Testis (tissue), 3 donors: ENCODE measurements around the gene HNRNPDL. TPM values are rescaled to one million over a fixed set of nuclear protein-coding genes. Genes with fewer than 3 reads are reported as not detected.
A peak's percentile ranks its signal among the peaks of the same experiment; 100 is the strongest.

Experiments
- DNase-seq: peaks from one replicate; pipeline ENCODE4 v3.0.0-alpha.2; 2019
- H3K27ac ChIP-seq, 2 donors: fragments of 200-600 bp; sonication (generic); one replicate each; pipeline ENCODE4 v1.5.1; 2019
- H3K27me3 ChIP-seq: fragments of 200-600 bp; sonication (generic); one replicate; pipeline ENCODE4 v1.5.1; 2019
- H3K36me3 ChIP-seq: fragments of 200-600 bp; sonication (generic); one replicate; pipeline ENCODE4 v1.5.1; 2017; ENCODE audit warnings: low read depth; ENCODE audit errors: missing control alignments
- H3K4me1 ChIP-seq: fragments of 200-600 bp; sonication (generic); one replicate; pipeline ENCODE4 v1.5.1; 2019
- H3K4me3 ChIP-seq, 2 donors: fragments of 200-600 bp; sonication (generic); one replicate each; pipeline ENCODE4 v1.5.1; 2017 to 2019
- H3K9me3 ChIP-seq: fragments of 200-600 bp; sonication (generic); one replicate; pipeline ENCODE4 v1.5.1; 2017
- POLR2A ChIP-seq: fragments of 450-650 bp; IDR thresholded peaks from one replicate; pipeline ENCODE4 v1.6.1; 2017; ENCODE audit warnings: antibody characterized with exemption, mild to moderate bottlenecking, moderate library complexity
- WGBS, 2 donors: methylation state at CpG; one replicate each; pipeline ENCODE4 v1.1.5; 2018; 5-methylcytosine and 5-hydroxymethylcytosine counted together
- intact Hi-C: fragments of 100-400 bp; cut with DNase I; formaldehyde crosslinking; loops from one replicate; pipeline ENCODE4 v1.15.1; 2023; ENCODE audit warnings: low total_unique reads
- polyA plus RNA-seq: library from polyadenylated mRNA; stranded (reverse); fragments of 350-450 nt; fragmentation: Illumina TruSeq; extraction: RNeasy Lipid Tissue Mini Kit (QIAGEN cat#74804); gene quantifications from one replicate; pipeline ENCODE4 v1.2.3, GENCODE V29; 2014; ENCODE audit warnings: low read depth, low replicate concordance; ENCODE audit not compliant: insufficient read depth
- total RNA-seq, 2 donors: library from RNA; depleted of rRNA; stranded (reverse); fragments of >200 nt; gene quantifications; one replicate each; pipeline ENCODE4 v1.2.3, GENCODE V29; 2016
- TF ChIP-seq, protein P1 (sequence below), 3 experiments: fragments of 450-650 bp in 2 of 3; fragments of 200-600 bp in 1 of 3; sonication (generic) in 1 of 3; IDR thresholded peaks; one replicate each; pipeline ENCODE4 v1.5.1; 2016 to 2019; ENCODE audit warnings: antibody characterized with exemption in 3 of 3, mild to moderate bottlenecking in 2 of 3, moderate library complexity in 1 of 3

The HNRNPDL gene
- total and polyA plus RNA-seq, 3 donors from 2014 or later = 203 to 226 (median 218) TPM

DNA sequence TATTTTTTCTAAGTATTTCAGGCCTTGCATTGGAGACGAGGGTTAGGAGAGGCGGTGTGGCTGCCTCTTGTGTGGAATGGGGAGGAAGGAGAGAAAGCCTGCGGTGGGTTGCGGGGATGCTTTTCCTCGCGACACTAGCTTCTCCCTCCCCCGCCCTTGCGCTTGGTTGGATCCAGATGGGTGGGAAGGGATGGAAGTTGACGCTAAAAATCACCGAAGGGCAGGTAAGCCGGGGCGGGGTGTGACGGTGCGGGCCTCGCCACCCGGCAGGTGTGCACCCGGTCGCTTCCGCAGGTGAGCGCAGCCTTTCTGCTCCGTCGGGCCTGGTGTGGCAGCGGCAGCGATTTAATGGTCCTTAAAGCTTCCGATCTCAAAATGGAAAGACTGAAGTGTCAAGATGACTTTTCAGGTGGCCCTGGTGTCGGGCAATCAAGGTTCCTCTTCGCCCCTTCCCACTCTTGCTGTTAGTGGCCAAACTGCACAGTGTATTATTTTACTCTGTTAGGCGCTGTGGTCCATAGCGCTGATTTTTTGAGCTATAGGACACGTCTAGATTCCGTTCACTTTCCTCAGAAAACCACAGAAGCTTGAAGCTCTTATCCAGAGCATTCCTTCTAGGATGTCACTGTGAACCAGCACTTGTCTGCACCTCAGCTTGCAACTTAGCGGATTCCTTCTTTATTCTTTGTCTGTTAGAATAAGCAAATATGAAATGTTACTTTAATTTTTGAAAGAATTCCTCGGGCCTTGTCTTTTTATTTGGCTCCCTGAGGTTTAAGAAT is 893 bp upstream of the HNRNPDL start:
- TF ChIP-seq POLR2A = no peak
- TF ChIP-seq, protein P1, sequence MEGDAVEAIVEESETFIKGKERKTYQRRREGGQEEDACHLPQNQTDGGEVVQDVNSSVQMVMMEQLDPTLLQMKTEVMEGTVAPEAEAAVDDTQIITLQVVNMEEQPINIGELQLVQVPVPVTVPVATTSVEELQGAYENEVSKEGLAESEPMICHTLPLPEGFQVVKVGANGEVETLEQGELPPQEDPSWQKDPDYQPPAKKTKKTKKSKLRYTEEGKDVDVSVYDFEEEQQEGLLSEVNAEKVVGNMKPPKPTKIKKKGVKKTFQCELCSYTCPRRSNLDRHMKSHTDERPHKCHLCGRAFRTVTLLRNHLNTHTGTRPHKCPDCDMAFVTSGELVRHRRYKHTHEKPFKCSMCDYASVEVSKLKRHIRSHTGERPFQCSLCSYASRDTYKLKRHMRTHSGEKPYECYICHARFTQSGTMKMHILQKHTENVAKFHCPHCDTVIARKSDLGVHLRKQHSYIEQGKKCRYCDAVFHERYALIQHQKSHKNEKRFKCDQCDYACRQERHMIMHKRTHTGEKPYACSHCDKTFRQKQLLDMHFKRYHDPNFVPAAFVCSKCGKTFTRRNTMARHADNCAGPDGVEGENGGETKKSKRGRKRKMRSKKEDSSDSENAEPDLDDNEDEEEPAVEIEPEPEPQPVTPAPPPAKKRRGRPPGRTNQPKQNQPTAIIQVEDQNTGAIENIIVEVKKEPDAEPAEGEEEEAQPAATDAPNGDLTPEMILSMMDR (IDR thresholded peaks at IDR 0.05) = no peak
- no peak for DNase-seq
- peak overlapping the region; percentile 98 for H3K4me3 ChIP-seq
- WGBS, 2 donors = 2 to 8% methylated on average over 14 to 33 of the region's 33 CpGs
- no peaks in the 10 kb centered on the region for H3K9me3 ChIP-seq
- intact Hi-C loops = loop anchor here (5.0 kb wide), 1 partner anchor 59 kb away; the partner anchor contains the start of gene HNRNPD
- peak overlapping the region; percentile 98 to 99 for H3K27ac ChIP-seq
- H3K27me3 ChIP-seq = no peaks in the 10 kb centered on the region
- H3K36me3 ChIP-seq = no peaks in the 10 kb centered on the region
- H3K4me1 ChIP-seq = peaks cover 9% of the 10 kb centered on the region

DNA sequence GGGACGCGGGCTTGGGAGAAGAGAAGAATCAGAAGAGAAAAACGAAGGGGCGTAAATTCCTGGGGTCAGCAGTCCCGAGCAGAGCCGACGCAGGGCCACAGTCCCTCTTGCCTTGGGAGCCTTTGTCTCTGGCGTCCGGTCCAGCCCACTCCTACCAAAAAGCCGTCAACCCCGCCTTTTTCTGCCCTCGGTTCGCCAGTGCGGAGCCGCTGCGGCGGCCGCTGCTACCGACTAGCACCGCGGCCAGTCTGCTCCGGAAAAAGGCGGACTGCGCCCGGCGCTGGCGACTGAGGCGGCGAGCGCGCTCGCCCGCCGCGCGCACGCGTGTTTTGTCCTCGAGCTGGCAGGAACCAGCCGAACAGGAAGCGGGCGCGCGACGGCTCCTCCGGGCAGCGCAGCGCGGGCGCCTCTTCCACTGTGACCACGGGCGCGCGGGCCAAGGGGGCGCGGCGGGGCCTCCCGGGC is 502 bp downstream of the HNRNPDL start:
- no peaks in the 10 kb centered on the region for H3K27me3 ChIP-seq
- no peaks in the 10 kb centered on the region for H3K9me3 ChIP-seq
- H3K27ac ChIP-seq = peak overlapping the region; percentile 98 to 99
- no peak for TF ChIP-seq POLR2A
- peaks cover 9% of the 10 kb centered on the region for H3K4me1 ChIP-seq
- intact Hi-C loops = loop anchor here (5.0 kb wide), 1 partner anchor 57 kb away; the partner anchor contains the start of gene HNRNPD
- H3K4me3 ChIP-seq = peak overlapping the region; percentile 98
- H3K36me3 ChIP-seq = no peaks in the 10 kb centered on the region
- WGBS, 2 donors = 0% methylated on average over 7 to 34 of the region's 58 CpGs
- DNase-seq = no peak

DNA sequence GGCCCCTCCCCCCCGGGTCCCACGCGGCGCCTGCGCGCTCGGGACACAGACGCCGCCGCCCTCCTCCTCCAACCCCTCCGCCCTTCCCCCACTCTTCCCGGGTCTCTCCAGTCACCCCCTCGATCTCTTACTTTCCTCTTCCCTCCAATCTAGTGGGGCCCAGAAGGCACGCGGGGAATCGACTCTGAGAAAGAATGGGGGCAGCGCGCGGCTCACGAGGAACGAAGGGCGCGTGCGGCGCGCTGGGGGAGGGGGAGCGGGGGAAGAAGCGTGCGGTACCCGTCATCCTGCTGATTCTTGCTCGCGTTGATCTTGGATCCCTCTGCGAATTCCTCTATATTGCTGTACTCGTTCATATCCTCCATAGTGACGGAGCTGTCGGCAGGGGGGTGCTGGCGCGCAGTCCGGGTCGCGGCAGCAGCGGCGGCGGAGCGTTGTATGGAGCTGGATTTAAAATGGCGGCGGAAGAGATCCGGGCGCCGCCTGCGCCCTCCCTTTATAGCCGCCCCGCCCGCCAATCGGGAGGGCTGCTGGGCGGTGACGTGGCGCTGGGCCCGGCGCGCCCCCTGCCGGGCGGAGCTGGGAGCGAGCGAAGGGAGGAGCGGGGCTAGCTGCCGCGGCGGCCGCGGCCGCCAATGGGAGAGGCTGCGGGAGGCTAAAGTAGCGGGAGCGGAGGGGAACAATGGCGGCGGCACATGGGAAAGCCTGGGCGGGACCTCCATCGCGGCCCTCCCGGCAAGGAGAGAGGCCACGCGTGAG is 1.1 kb downstream of the HNRNPDL start:
- intact Hi-C loops = no loop called here
- Histone ChIP-seq H3K9me3 (no peaks in the 10 kb centered on the region), H3K27ac (peak overlapping the region; percentile 98 to 99), H3K4me3 (peak overlapping the region; percentile 98), H3K36me3 (no peaks in the 10 kb centered on the region), H3K4me1 (peaks cover 9% of the 10 kb centered on the region), H3K27me3 (no peaks in the 10 kb centered on the region)
- TF ChIP-seq POLR2A = peak; percentile 6
- TF ChIP-seq, protein P1 (IDR thresholded peaks at IDR 0.05) = peak; percentile 92 to 98 (median 96)
- WGBS, 2 donors = 0 to 1% methylated on average over 48 to 83 of the region's 83 CpGs
- peak; percentile 93 for DNase-seq

DNA sequence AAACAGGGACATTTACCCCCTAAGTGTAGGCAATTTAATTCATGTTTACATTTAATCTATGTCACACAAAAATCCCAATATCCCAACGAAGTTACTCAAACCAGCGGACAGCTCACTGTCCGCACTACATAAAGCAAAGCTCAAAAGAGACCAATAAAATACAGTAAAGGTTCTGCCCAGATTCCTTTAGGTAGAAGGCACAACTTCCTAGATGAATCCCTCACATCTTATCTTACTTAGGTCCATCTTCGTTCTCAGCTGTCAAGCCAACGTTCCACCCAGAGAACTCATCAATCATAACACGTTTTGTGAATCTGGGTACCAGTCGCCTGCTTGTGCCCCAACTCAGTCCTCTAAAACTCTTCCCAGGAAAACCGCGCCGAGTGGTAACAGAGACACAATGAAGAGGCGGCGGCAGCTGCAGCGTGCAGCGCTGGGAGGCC is 1.7 kb downstream of the HNRNPDL start:
- no peaks in the 10 kb centered on the region for H3K27me3 ChIP-seq

More for the DNA sequence above, 1.7 kb downstream of the HNRNPDL start:
- H3K9me3 ChIP-seq = no peaks in the 10 kb centered on the region
- H3K4me3 ChIP-seq = peak overlapping the region; percentile 98
- DNase-seq = no peak
- WGBS, 2 donors = 0 to 1% methylated on average over 14 of the region's 14 CpGs
- H3K36me3 ChIP-seq = no peaks in the 10 kb centered on the region
- H3K4me1 ChIP-seq = peaks cover 9% of the 10 kb centered on the region
- TF ChIP-seq, protein P1 (IDR thresholded peaks at IDR 0.05) = no peak
- no peak for TF ChIP-seq POLR2A
- H3K27ac ChIP-seq = peak overlapping the region; percentile 98 to 99
- intact Hi-C loops = no loop called here
